Esophagus mucosa (tissue), 1 donor: Measurements from ENCODE around the gene EPHA1. TPM values are rescaled to one million over a fixed set of nuclear protein-coding genes. Genes with fewer than 3 reads are reported as not detected.

Experiments
- ATAC-seq: fragments of 200-7000 bp; cut with Tn5 transposase; one replicate; pipeline ENCODE4 v1.9.1; 2020
- total RNA-seq: library from RNA; stranded (reverse); gene quantifications from one replicate; pipeline ENCODE4 v1.2.4, GENCODE V29; 2023
- donor health status: DM: yes; HTN: yes; CAD: no.

Gene EPHA1
- total RNA-seq, 1 donor from 2014 or later, result 79.0 TPM

- ATAC-seq, result no peak
These were observed 38.7 kb downstream of the EPHA1 start for GRCh38 chr7:143369678-143370651.

- ATAC-seq, result no peak
These were observed 40.3 kb downstream of the EPHA1 start for GRCh38 chr7:143368387-143368786.

- peak; percentile 82 for ATAC-seq
These were observed 40.7 kb downstream of the EPHA1 start for GRCh38 chr7:143367972-143368371.

- ATAC-seq, result no peak
These were observed 45.4 kb downstream of the EPHA1 start for GRCh38 chr7:143363016-143363937.

- ATAC-seq, result peak; percentile 41
These were observed 46.3 kb downstream of the EPHA1 start, which contains the start of gene FAM131B for GRCh38 chr7:143362131-143363015. Gene FAM131B, minus strand, starts transcription at chr7:143362713. Its CDS starts 110 bp downstream, at chr7:143362603.

- no peak for ATAC-seq
These were observed 47.0 kb downstream of the EPHA1 start for GRCh38 chr7:143361552-143362130.

GRCh38 chr7:143360788-143361551 lies 47.7 kb downstream of the EPHA1 start:
- ATAC-seq, result no peak

- ATAC-seq, result no peak
These were observed 48.8 kb downstream of the EPHA1 start for GRCh38 chr7:143359771-143360353.

GRCh38 chr7:143358626-143359025 lies 50.0 kb downstream of the EPHA1 start:
- ATAC-seq, result no peak

GRCh38 chr7:143356414-143357050 lies 52.1 kb downstream of the EPHA1 start:
- no peak for ATAC-seq

- no peak for ATAC-seq
These were observed 52.9 kb downstream of the EPHA1 start for GRCh38 chr7:143355450-143356385.

GRCh38 chr7:143354965-143355364 lies 53.7 kb downstream of the EPHA1 start:
- no peak for ATAC-seq

GRCh38 chr7:143354376-143354775 lies 54.3 kb downstream of the EPHA1 start:
- no peak for ATAC-seq

- no peak for ATAC-seq
These were observed 56.1 kb downstream of the EPHA1 start for GRCh38 chr7:143352531-143353002.

- ATAC-seq, result no peak
These were observed 57.1 kb downstream of the EPHA1 start for GRCh38 chr7:143351574-143351973.

GRCh38 chr7:143351060-143351459 lies 57.6 kb downstream of the EPHA1 start:
- ATAC-seq, result no peak

- no peak for ATAC-seq
These were observed 60.7 kb downstream of the EPHA1 start for GRCh38 chr7:143347950-143348349.

- ATAC-seq, result no peak
These were observed 62.6 kb downstream of the EPHA1 start for GRCh38 chr7:143346018-143346417.
